K562 (cell line): ENCODE measurements around the gene COQ8B. TPM values are rescaled to one million over a fixed set of nuclear protein-coding genes. Genes with fewer than 3 reads are reported as not detected.

ENCODE experiments used
- ATAC-seq: fragments of 200-7000 bp; cut with Tn5 transposase; 3 replicates; pipeline ENCODE4 v1.9.1; 2020; ENCODE audit warnings: moderate library complexity
- BruUV-seq: library from RNA; stranded (reverse); fragments of 400-500 nt; replicated peaks from 2 replicates; lab custom pipeline; 2021; lab: Mats Ljungman, UMichigan
- CTCF ChIA-PET: fragments of 300-600 bp; formaldehyde crosslinking; extraction: SDS; loops from one replicate; lab custom pipeline; 2021; ENCODE audit warnings: low intra/inter-chr PET ratio; lab: Yijun Ruan, JAX
- POLR2A ChIA-PET: fragments of 300-600, 350-650 bp; sonication (Branson Sonifier 250); formaldehyde crosslinking; extraction: SDS; loops from one replicate; lab custom pipeline; 2021; ENCODE audit warnings: antibody characterized with exemption, inconsistent platforms; lab: Yijun Ruan, JAX
- DNase-seq, 4 experiments: peaks; one replicate each; pipeline versions ENCODE4 v3.0.0 to v3.0.0-alpha.2; 2011 to 2018; ENCODE audit warnings: low spot score in 3 of 4, mixed read lengths in 3 of 4; ENCODE audit errors: extremely low read depth in 1 of 4
- FAIRE-seq: peaks from 2 replicates; lab custom pipeline; 2011; peaks lifted over from hg19 to GRCh38; lab: Jason Lieb, UNC
- H2AFZ ChIP-seq: 2 replicates; pipeline ENCODE4 v1.6.0; 2011; ENCODE audit warnings: low read depth, low read length, control low read depth, inconsistent platforms
- H3K27ac ChIP-seq: fragments of 200-600 bp; 3 replicates; pipeline ENCODE4 v1.8.0; 2011; ENCODE audit warnings: low read depth, mild to moderate bottlenecking, control low read depth, inconsistent platforms, low read length, moderate library complexity, mixed read lengths; ENCODE audit errors: extremely low read depth
- H3K27me3 ChIP-seq, 2 experiments: fragments of 300-600 bp in 1 of 2; 2 replicates in 1 of 2; 3 replicates in 1 of 2; pipeline versions ENCODE4 v1.6.0 to v1.8.0; 2011; ENCODE audit warnings: inconsistent platforms in 2 of 2, low read length in 2 of 2, mild to moderate bottlenecking in 1 of 2, mixed read lengths in 1 of 2, moderate library complexity in 1 of 2; ENCODE audit not compliant: control insufficient read depth in 2 of 2, insufficient read depth in 2 of 2
- H3K36me3 ChIP-seq: fragments of 300-600 bp; 3 replicates; pipeline ENCODE4 v1.8.0; 2011; ENCODE audit warnings: mild to moderate bottlenecking, low read length, inconsistent platforms; ENCODE audit not compliant: control insufficient read depth, insufficient read depth
- H3K4me1 ChIP-seq, 2 experiments: fragments of 200-600 bp in 1 of 2; replicated peaks in 1 of 2; 2 replicates in 1 of 2; 3 replicates in 1 of 2; pipeline versions ENCODE4 v1.5.1 to v1.8.0; 2011; ENCODE audit warnings: inconsistent platforms in 2 of 2, low read length in 2 of 2, mild to moderate bottlenecking in 1 of 2, mixed read lengths in 1 of 2, moderate library complexity in 1 of 2; ENCODE audit not compliant: control insufficient read depth in 2 of 2, insufficient read depth in 2 of 2
- H3K4me2 ChIP-seq: 2 replicates; pipeline ENCODE4 v1.6.1; 2011; ENCODE audit warnings: low read length, control low read depth, inconsistent platforms, mixed read lengths; ENCODE audit not compliant: insufficient read depth
- H3K4me3 ChIP-seq: fragments of 200-600 bp; sonication (generic), shearing (Covaris generic); 2 replicates; pipeline ENCODE4 v1.5.1; 2016; ENCODE audit warnings: control low read depth, inconsistent platforms
- H3K79me2 ChIP-seq: fragments of 200-600 bp; 3 replicates; pipeline ENCODE4 v1.8.0; 2011; ENCODE audit warnings: low read length, inconsistent platforms; ENCODE audit not compliant: control insufficient read depth, insufficient read depth
- H3K9ac ChIP-seq, 2 experiments: 2 replicates each; pipeline versions ENCODE4 v1.6.0 to v1.6.1; 2011; ENCODE audit warnings: low read depth in 2 of 2, low read length in 2 of 2, control low read depth in 1 of 2, inconsistent platforms in 1 of 2, mild to moderate bottlenecking in 1 of 2, mixed read lengths in 1 of 2; ENCODE audit not compliant: insufficient read depth in 1 of 2
- H3K9me1 ChIP-seq: one replicate; pipeline ENCODE4 v1.6.0; 2011; ENCODE audit warnings: inconsistent platforms, mild to moderate bottlenecking, low read length, moderate library complexity; ENCODE audit not compliant: control insufficient read depth, insufficient read depth
- H3K9me3 ChIP-seq: replicated peaks from 2 replicates; pipeline ENCODE4 v1.5.1; 2011; ENCODE audit warnings: low read depth, low read length, inconsistent platforms; ENCODE audit not compliant: control insufficient read depth, insufficient read depth
- H4K20me1 ChIP-seq: replicated peaks from 2 replicates; pipeline ENCODE4 v1.6.1; 2011; ENCODE audit warnings: low read length, inconsistent platforms, mixed read lengths; ENCODE audit not compliant: control insufficient read depth, insufficient read depth
- ILF3 ChIP-seq: fragments of 450-650 bp; IDR thresholded peaks from 2 replicates; pipeline ENCODE4 v1.6.1; 2018; ENCODE audit warnings: antibody characterized with exemption, mild to moderate bottlenecking, moderate library complexity, borderline replicate concordance
- POLR2B ChIP-seq: fragments of 450-650 bp; IDR thresholded peaks from 2 replicates; pipeline ENCODE4 v1.6.1; 2018; ENCODE audit warnings: low read depth; ENCODE audit not compliant: partially characterized antibody
- RBM17 ChIP-seq: fragments of 200-400 bp; formaldehyde crosslinking; IDR thresholded peaks from 2 replicates; pipeline ENCODE4 v1.6.1; 2017; ENCODE audit warnings: low read depth, mild to moderate bottlenecking, low read length, borderline replicate concordance
- RUNX1 ChIP-seq: sonication (generic); IDR thresholded peaks from 2 replicates; pipeline ENCODE4 v1.6.1; 2016; ENCODE audit warnings: antibody characterized with exemption, low read depth
- SLC30A9 ChIP-seq: fragments of 250-450 bp; sonication (Bioruptor Pico); IDR thresholded peaks from 2 replicates; pipeline ENCODE4 v1.8.0; 2022; ENCODE audit warnings: mild to moderate bottlenecking, moderate library complexity
- TAF7 ChIP-seq: fragments of 450-650 bp; IDR thresholded peaks from 2 replicates; pipeline ENCODE4 v1.6.1; 2016; ENCODE audit warnings: missing genetic modification characterization, missing compliant biosample characterization
- TCF7L2 ChIP-seq: fragments of 150-350 bp; IDR thresholded peaks from 2 replicates; pipeline ENCODE4 v1.6.1; 2016; ENCODE audit warnings: low read depth, mild to moderate bottlenecking, low read length, moderate library complexity
- TRIM24 ChIP-seq, 2 experiments: fragments of 450-650 bp; IDR thresholded peaks; 2 replicates each; pipeline ENCODE4 v1.6.1; 2016
- U2AF1 ChIP-seq: fragments of 200-400 bp; formaldehyde crosslinking; optimal IDR thresholded peaks from 2 replicates; pipeline ENCODE3; 2017; ENCODE audit warnings: mild to moderate bottlenecking, low read depth, low read length, moderate library complexity
- ZNF212 ChIP-seq: fragments of 450-650 bp; formaldehyde crosslinking; IDR thresholded peaks from 2 replicates; pipeline ENCODE4 v1.4.0; 2020; ENCODE audit warnings: mild to moderate bottlenecking
- WGBS: fragments of 100-300 bp; shearing (Covaris generic); methylation state at CpG from one replicate; pipeline ENCODE4 v1.1.6; 2016; ENCODE audit warnings: low coverage, mixed read lengths; ENCODE audit not compliant: insufficient coverage; ENCODE audit errors: missing lambda C conversion rate; 5-methylcytosine and 5-hydroxymethylcytosine counted together
- in situ Hi-C: fragments of 300-500 bp; cut with MboI; formaldehyde crosslinking; loops from 4 replicates; pipeline ENCODE4 v1.15.0; 2018; ENCODE audit warnings: inconsistent platforms, mixed read lengths
- intact Hi-C: fragments of 100-400 bp; cut with micrococcal nuclease; formaldehyde crosslinking; loops from 2 replicates; pipeline ENCODE4 v1.14.2; 2022
- polyA plus RNA-seq, 8 experiments: library from polyadenylated mRNA; depleted of rRNA in 4 of 8; stranded (reverse) in 5 of 8; unstranded in 3 of 8; fragments of >200 nt; fragmentation: Nextera tagmentation in 2 of 8; fragmentation: Illumina TruSeq in 1 of 8; extraction: Ambion mirVana in 2 of 8; extraction: Trizol in 1 of 8; gene quantifications; 2 replicates each; pipeline versions ENCODE4 v1.2.1 to v1.2.3, GENCODE V29; 2011 to 2014; ENCODE audit warnings: inconsistent platforms in 1 of 8, missing spikeins in 1 of 8
- total RNA-seq, 7 experiments: library from RNA; depleted of rRNA in 6 of 7; stranded (reverse); fragments of >200 nt in 6 of 7; fragmentation: Illumina TruSeq in 2 of 7; extraction: Trizol in 2 of 7; gene quantifications; 2 replicates each; pipeline versions ENCODE4 v1.2.1 to v1.2.3, GENCODE V29; 2011 to 2021; ENCODE audit warnings: low replicate concordance in 1 of 7
- TF ChIP-seq, protein P1 (sequence below): sonication (generic); formaldehyde crosslinking; IDR thresholded peaks from 2 replicates; pipeline ENCODE4 v1.8.1; 2023; ENCODE audit warnings: mild to moderate bottlenecking, missing genetic modification reagents

COQ8B gene
- total and polyA plus RNA-seq, 9 of the 15 experiments (the other 6 are each of a cell fraction or from before 2014, with no cell fraction given) = 0.41 to 32.3 (median 12.9) TPM

GRCh38 chr19:40684280-40684679 is 32.4 kb downstream of the COQ8B start (continued):
- TF ChIP-seq RUNX1 = no peak
- TF ChIP-seq, all 486 proteins: peak for 2

- peaks cover 6% of the 10 kb centered on the region for H3K9me1 ChIP-seq
- WGBS = 90% methylated on average over 9 of the region's 9 CpGs
- ATAC-seq = no peak
- H3K4me2 ChIP-seq = no peak overlapping the region
- no TSS peak for BruUV-seq
- FAIRE-seq = no peak
- in situ Hi-C loops (no loop called here), intact Hi-C loops (no loop called here)
- no peaks in the 10 kb centered on the region for H3K27me3 ChIP-seq
- H3K9me3 ChIP-seq = no peaks in the 10 kb centered on the region; the same call in 1 of the 2 replicates
- ChIA-PET POLR2A (interaction anchor here (0.8 kb wide), 1 partner anchor 33 kb away, joined by 5 read pairs; no protein-coding TSS in a partner anchor), CTCF (no interaction called here)
- peaks cover 15 to 23% of the 10 kb centered on the region in 2 experiments; a peak in 4 of 5 replicates for H3K4me1 ChIP-seq
- H3K79me2 ChIP-seq = peaks cover 15% of the 10 kb centered on the region
- TF ChIP-seq RBM17 = no peak
- no peak for TF ChIP-seq ZNF212 (CRISPR knock-in tag)
- no peak for TF ChIP-seq SLC30A9
- TF ChIP-seq ILF3 = no peak
- no peak for TF ChIP-seq TRIM24 (IDR thresholded peaks at IDR 0.05)
- TF ChIP-seq, protein P1, sequence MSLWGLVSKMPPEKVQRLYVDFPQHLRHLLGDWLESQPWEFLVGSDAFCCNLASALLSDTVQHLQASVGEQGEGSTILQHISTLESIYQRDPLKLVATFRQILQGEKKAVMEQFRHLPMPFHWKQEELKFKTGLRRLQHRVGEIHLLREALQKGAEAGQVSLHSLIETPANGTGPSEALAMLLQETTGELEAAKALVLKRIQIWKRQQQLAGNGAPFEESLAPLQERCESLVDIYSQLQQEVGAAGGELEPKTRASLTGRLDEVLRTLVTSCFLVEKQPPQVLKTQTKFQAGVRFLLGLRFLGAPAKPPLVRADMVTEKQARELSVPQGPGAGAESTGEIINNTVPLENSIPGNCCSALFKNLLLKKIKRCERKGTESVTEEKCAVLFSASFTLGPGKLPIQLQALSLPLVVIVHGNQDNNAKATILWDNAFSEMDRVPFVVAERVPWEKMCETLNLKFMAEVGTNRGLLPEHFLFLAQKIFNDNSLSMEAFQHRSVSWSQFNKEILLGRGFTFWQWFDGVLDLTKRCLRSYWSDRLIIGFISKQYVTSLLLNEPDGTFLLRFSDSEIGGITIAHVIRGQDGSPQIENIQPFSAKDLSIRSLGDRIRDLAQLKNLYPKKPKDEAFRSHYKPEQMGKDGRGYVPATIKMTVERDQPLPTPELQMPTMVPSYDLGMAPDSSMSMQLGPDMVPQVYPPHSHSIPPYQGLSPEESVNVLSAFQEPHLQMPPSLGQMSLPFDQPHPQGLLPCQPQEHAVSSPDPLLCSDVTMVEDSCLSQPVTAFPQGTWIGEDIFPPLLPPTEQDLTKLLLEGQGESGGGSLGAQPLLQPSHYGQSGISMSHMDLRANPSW (CRISPR knock-in tag) = no peak
- TF ChIP-seq U2AF1 = no peak
- TF ChIP-seq TAF7 = no peak
- no peak for TF ChIP-seq TCF7L2
- TF ChIP-seq POLR2B = no peak
- no peak overlapping the region for H2AFZ ChIP-seq
- H4K20me1 ChIP-seq = 0 out of 2 replicates have a peak, but pooled peaks cover 4% of the 10 kb centered on the region
- H3K4me3 ChIP-seq = no peak overlapping the region
- no peak for DNase-seq
- no peak overlapping the region for H3K9ac ChIP-seq
- H3K36me3 ChIP-seq = peaks cover 60% of the 10 kb centered on the region; the same call in 2 of the 3 replicates
- no peak overlapping the region for H3K27ac ChIP-seq
Observed at GRCh38 chr19:40683437-40683836, 33.2 kb downstream of the COQ8B start.
